DND-41 (cell line): ENCODE data around the gene TAP2.

Source experiments
- EZH2 ChIP-seq: IDR thresholded peaks from 3 replicates; pipeline ENCODE4 v1.6.1; 2012; ENCODE audit warnings: borderline replicate concordance, low read depth, mild to moderate bottlenecking, moderate library complexity, low read length, inconsistent platforms; ENCODE audit not compliant: severe bottlenecking
- TF ChIP-seq, protein P1 (sequence below): IDR thresholded peaks from 2 replicates; pipeline ENCODE4 v1.5.1; 2012; ENCODE audit warnings: borderline replicate concordance, low read length, moderate library complexity, mild to moderate bottlenecking; ENCODE audit not compliant: poor library complexity, severe bottlenecking; ENCODE audit errors: extremely low read depth

DNA sequence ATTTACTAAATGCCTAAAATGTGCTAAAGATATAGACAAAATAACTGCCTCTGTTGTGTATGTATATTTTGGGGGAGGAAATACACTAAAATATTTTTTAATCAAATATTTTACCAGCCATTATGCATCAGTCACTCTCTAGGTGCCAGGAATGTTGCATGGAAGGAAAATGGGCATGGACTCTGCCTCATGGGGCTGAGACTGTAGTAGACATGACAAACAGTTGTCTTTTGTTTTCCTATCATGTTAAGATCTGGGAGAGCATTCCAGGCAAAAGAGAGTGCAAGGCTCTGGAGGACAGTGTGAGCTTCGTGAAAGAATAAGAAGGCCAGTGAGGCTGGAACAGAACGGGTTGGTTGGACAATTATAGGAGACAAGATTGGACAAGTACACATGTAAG, 48.2 kb downstream of the TAP2 start:
- TF ChIP-seq, protein P1, sequence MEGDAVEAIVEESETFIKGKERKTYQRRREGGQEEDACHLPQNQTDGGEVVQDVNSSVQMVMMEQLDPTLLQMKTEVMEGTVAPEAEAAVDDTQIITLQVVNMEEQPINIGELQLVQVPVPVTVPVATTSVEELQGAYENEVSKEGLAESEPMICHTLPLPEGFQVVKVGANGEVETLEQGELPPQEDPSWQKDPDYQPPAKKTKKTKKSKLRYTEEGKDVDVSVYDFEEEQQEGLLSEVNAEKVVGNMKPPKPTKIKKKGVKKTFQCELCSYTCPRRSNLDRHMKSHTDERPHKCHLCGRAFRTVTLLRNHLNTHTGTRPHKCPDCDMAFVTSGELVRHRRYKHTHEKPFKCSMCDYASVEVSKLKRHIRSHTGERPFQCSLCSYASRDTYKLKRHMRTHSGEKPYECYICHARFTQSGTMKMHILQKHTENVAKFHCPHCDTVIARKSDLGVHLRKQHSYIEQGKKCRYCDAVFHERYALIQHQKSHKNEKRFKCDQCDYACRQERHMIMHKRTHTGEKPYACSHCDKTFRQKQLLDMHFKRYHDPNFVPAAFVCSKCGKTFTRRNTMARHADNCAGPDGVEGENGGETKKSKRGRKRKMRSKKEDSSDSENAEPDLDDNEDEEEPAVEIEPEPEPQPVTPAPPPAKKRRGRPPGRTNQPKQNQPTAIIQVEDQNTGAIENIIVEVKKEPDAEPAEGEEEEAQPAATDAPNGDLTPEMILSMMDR, result no peak
- no peak for TF ChIP-seq EZH2
